Measurements from ENCODE around the gene NECTIN1. TPM values are rescaled to one million over a fixed set of nuclear protein-coding genes. Genes with fewer than 3 reads are reported as not detected.
A peak's percentile ranks its signal among the peaks of the same experiment; 100 is the strongest.

Gene NECTIN1
- total and polyA plus RNA-seq, 2 of the 13 experiments (the other 11 are each of a cell fraction or from before 2014, with no cell fraction given): 3.9 to 7.3 TPM

GRCh38 chr11:119666463-119667131, 62.4 kb downstream of the NECTIN1 start (continued):
- TF ChIP-seq, protein P1, sequence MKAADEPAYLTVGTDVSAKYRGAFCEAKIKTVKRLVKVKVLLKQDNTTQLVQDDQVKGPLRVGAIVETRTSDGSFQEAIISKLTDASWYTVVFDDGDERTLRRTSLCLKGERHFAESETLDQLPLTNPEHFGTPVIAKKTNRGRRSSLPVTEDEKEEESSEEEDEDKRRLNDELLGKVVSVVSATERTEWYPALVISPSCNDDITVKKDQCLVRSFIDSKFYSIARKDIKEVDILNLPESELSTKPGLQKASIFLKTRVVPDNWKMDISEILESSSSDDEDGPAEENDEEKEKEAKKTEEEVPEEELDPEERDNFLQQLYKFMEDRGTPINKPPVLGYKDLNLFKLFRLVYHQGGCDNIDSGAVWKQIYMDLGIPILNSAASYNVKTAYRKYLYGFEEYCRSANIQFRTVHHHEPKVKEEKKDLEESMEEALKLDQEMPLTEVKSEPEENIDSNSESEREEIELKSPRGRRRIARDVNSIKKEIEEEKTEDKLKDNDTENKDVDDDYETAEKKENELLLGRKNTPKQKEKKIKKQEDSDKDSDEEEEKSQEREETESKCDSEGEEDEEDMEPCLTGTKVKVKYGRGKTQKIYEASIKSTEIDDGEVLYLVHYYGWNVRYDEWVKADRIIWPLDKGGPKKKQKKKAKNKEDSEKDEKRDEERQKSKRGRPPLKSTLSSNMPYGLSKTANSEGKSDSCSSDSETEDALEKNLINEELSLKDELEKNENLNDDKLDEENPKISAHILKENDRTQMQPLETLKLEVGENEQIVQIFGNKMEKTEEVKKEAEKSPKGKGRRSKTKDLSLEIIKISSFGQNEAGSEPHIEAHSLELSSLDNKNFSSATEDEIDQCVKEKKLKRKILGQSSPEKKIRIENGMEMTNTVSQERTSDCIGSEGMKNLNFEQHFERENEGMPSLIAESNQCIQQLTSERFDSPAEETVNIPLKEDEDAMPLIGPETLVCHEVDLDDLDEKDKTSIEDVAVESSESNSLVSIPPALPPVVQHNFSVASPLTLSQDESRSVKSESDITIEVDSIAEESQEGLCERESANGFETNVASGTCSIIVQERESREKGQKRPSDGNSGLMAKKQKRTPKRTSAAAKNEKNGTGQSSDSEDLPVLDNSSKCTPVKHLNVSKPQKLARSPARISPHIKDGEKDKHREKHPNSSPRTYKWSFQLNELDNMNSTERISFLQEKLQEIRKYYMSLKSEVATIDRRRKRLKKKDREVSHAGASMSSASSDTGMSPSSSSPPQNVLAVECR (CRISPR knock-in tag; IDR thresholded peaks at IDR 0.05; ENCODE audit: borderline replicate concordance): no peak; the same call in 1 of the 2 replicates
- TF ChIP-seq RBAK (CRISPR knock-in tag; IDR thresholded peaks at IDR 0.05): no peak
- TF ChIP-seq BCL6 (CRISPR knock-in tag; IDR thresholded peaks at IDR 0.05): peak; percentile 35; the same call in 1 of the 2 replicates
- TF ChIP-seq ZNF468 (CRISPR knock-in tag; IDR thresholded peaks at IDR 0.05): no peak
- no peak for TF ChIP-seq ZNF335 (CRISPR knock-in tag; IDR thresholded peaks at IDR 0.05)
- TF ChIP-seq, protein P2, sequence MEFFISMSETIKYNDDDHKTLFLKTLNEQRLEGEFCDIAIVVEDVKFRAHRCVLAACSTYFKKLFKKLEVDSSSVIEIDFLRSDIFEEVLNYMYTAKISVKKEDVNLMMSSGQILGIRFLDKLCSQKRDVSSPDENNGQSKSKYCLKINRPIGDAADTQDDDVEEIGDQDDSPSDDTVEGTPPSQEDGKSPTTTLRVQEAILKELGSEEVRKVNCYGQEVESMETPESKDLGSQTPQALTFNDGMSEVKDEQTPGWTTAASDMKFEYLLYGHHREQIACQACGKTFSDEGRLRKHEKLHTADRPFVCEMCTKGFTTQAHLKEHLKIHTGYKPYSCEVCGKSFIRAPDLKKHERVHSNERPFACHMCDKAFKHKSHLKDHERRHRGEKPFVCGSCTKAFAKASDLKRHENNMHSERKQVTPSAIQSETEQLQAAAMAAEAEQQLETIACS (CRISPR knock-in tag; IDR thresholded peaks at IDR 0.05): no peak
- 0 out of 2 replicates have a peak, but pooled peaks have one; percentile 22 for TF ChIP-seq MTA1 (CRISPR knock-in tag; IDR thresholded peaks at IDR 0.05; ENCODE audit: borderline replicate concordance)
- TF ChIP-seq, protein P3, sequence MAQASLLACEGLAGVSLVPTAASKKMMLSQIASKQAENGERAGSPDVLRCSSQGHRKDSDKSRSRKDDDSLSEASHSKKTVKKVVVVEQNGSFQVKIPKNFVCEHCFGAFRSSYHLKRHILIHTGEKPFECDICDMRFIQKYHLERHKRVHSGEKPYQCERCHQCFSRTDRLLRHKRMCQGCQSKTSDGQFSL (CRISPR knock-in tag; IDR thresholded peaks at IDR 0.05): no peak
- TF ChIP-seq HNF1B (CRISPR knock-in tag; IDR thresholded peaks at IDR 0.05): 0 out of 2 replicates have a peak, but pooled peaks have one; percentile 28
- no peak for TF ChIP-seq FOXP1 (IDR thresholded peaks at IDR 0.05)
- TF ChIP-seq FOXP1 (CRISPR knock-in tag; IDR thresholded peaks at IDR 0.05): no peak
- TF ChIP-seq RELA (CRISPR knock-in tag; IDR thresholded peaks at IDR 0.05): no peak
- peak; percentile 66; the same call in 1 of the 2 replicates for TF ChIP-seq ZFX (CRISPR knock-in tag; IDR thresholded peaks at IDR 0.05; ENCODE audit: low read depth)
- no peak for TF ChIP-seq ZNF660 (CRISPR knock-in tag; IDR thresholded peaks at IDR 0.05; ENCODE audit: borderline replicate concordance, low read depth)
- TF ChIP-seq MLX (CRISPR knock-in tag; IDR thresholded peaks at IDR 0.05): no peak
- no peak for TF ChIP-seq ZNF503 (CRISPR knock-in tag; IDR thresholded peaks at IDR 0.05)
- no peak for TF ChIP-seq ZNF816 (CRISPR knock-in tag; IDR thresholded peaks at IDR 0.05; ENCODE audit: borderline replicate concordance)
- TF ChIP-seq ZNF350 (CRISPR knock-in tag; IDR thresholded peaks at IDR 0.05; ENCODE audit: borderline replicate concordance, low read depth): peak; percentile 61; the same call in 1 of the 2 replicates
- TF ChIP-seq MATR3 (CRISPR knock-in tag; IDR thresholded peaks at IDR 0.05): no peak
- TF ChIP-seq ZNF720 (CRISPR knock-in tag; IDR thresholded peaks at IDR 0.05): no peak
- no peak for TF ChIP-seq RORA (CRISPR knock-in tag; IDR thresholded peaks at IDR 0.05)

All from HepG2 (cell line).